Measurements from ENCODE around the gene DHX57. TPM values are rescaled to one million over a fixed set of nuclear protein-coding genes. Genes with fewer than 3 reads are reported as not detected.

The DHX57 gene
- total RNA-seq, 1 donor from 2014 or later, result 36.1 TPM

- DNase-seq (ENCODE audit: low read depth), result no peak
Observed at GRCh38 chr2:38871432-38871831, 4.3 kb downstream of the DHX57 start.

DNA sequence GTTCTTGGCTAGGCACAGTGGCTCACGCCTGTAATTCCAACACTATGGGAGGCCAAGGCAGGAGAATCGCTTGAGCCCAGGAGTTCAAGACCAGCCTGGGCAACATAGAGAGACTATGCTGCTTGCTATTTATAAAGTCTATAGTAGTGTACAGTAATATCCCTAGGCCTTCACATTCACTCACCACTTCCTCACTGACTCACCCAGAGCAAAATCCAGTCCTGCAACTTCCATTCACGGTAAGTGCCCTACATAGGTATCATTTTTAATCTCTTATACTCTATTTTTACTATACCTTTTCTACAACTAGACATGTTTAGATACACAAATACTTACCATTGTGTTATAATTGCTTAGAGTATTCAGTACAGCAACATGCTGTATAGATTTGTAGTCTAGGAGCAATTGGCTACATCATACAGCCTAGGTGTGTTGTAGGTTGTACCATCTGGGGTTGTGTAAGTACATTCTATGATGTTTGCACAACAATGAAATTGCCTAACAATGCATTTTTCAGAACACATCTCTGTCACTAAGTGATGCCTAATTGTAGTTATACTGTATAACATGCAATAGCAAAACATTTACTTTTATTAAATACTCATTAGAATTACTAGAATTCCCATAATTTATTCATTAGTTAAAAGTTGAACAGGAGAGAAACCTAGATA, 8.8 kb downstream of the DHX57 start:
- DNase-seq (ENCODE audit: low read depth), result peak; percentile 17

DNA sequence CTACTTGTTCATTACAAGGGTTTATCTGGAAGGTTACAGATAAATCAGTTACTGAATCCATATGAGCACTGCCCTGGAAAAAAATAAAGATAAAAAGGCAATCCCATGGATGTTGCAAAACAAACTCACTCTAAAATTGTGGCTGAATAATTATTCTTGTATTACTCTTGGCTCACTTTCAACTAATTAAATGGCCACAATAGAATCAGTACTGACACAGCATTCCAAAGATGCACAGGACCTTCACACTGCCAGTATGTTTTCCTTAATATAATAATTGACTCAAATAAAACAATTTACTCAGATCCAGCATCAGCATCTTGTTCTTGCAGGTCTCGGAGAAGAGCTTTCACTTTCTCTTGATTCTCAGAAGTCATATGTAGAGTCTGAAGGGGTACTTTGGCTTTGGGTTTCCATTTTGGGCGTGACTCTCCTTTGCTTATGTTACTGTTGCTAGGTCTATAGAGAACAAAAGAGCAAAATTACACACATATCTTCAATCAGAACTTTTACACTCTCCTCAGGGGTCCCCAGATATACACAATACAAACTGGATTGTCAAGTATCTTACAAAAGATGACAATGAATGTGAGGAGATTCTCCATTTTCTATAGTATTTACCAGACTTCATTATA, 12.6 kb downstream of the DHX57 start:
- DNase-seq (ENCODE audit: low read depth), result peak; percentile 58

DNA sequence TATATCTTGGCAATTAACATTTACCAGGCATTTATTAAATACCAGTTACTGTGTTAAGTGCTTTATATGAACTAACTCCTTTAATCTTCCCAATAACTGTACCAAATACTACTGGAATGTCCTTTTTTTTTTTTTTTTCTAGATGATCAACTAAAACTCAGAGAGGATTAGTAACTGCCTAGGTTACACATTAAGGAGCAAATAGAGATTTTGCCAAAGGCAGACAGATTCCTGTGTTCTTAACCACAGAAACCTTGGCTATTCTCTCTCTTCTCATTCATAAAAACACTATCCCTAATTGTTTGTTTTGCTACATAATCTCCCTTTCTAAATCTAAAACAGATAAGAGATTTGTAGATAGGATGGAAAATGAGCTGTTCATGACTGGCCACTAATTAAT, 13.3 kb downstream of the DHX57 start:
- peak; percentile 68 for DNase-seq (ENCODE audit: low read depth)

GRCh38 chr2:38856165-38856564, 19.6 kb downstream of the DHX57 start:
- peak; percentile 60 for DNase-seq (ENCODE audit: low read depth)

DNA sequence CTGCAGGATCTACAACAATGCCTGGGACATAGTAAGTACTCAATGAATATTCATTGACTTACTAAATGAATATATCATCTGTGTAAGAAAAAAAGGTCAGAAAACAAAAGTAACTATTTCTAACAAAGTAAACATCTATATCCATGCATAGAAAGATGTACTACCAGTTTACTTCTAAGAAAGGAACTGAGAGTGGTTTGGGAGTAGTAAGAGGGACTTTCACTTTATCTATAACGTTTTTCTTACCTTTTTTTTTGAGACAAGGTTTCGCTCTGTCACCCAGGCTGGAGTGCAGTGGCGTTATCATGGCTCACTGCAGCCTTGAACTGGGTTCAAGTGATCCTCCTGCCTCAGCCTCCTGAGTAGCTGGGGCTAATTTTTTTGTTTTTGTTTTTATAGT, 25.7 kb downstream of the DHX57 start:
- no peak for DNase-seq (ENCODE audit: low read depth)

DNA sequence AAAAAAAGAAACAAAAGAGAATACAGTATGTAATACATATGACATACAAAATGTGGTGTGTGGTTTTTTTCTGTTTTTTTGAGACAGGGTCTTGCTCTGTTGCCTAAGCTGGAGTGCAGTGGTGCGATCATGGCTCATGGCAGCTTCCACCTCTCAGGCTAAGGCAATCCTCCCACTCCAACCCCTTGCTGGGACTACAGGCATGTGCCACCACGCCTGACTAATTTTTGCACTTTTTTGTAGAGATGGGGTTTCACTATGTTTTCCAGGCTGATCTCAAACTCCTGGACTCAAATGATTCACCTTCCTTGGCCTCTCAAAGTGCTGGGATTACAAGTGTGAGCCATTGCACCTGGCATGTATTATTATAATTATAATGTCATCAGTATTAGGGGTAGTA, 38.9 kb downstream of the DHX57 start:
- peak; percentile 14 for DNase-seq (ENCODE audit: low read depth)

DNA sequence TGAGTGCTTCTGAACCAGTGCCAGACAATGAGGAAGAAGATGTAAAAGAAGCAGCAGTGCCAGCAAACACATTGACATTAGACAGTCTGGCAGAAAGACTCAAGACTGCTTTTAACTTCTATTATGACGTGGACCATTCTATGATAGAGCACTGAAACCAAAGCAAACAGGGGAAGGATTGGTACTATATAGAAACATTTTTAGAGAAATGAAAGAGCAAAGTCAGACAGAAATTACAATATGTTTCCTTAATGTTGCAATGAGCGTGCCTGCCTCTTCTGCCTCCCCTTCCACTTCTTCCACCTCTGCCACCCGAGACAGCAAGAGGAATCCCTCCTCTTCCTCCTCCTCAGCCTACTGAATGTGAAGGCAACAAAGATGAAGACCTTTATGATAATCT, 39.7 kb downstream of the DHX57 start:
- no peak for DNase-seq (ENCODE audit: low read depth)

GRCh38 chr2:38835015-38835601, 40.6 kb downstream of the DHX57 start:
- DNase-seq (ENCODE audit: low read depth), result peak; percentile 28

GRCh38 chr2:38830526-38831159, 45.1 kb downstream of the DHX57 start:
- no peak for DNase-seq (ENCODE audit: low read depth)

DNA sequence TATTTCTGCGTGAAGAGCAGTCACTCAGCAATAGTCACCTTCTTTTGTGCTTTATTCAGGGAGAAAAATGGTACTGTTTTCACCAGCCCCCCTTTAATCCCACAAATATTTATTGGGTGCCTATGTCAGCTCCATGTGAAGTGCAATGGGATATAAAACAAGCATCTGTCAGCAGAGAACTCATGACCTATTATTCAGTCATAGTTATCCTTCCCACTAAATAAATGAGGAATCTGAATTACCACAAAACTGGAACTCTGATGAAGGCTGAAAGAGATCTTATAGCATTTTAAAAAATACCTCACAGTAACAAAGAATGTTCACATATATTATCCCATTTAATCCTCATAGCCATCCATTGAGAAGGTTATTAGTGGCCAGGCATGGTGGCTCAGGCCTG, 45.8 kb downstream of the DHX57 start:
- no peak for DNase-seq (ENCODE audit: low read depth)

DNA sequence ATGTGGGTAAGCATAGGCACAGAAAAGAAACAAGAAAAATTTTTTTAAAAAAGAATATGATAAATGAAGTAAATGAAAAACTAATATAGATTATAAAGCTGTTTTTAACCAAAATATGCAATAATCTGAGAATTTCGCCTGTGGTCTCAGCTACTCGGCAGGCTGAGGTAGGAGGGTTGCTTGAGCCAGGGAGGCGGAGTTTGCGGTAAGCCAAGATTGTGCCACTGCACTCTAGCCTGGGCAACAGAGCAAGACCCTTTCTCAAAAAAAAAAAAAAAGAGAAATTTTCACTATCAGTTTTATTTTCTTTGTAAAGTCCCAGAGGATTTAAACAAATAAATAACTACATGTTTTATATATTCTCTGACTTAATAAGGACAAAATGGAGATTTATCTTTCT, 47.3 kb downstream of the DHX57 start:
- DNase-seq (ENCODE audit: low read depth), result no peak

DNA sequence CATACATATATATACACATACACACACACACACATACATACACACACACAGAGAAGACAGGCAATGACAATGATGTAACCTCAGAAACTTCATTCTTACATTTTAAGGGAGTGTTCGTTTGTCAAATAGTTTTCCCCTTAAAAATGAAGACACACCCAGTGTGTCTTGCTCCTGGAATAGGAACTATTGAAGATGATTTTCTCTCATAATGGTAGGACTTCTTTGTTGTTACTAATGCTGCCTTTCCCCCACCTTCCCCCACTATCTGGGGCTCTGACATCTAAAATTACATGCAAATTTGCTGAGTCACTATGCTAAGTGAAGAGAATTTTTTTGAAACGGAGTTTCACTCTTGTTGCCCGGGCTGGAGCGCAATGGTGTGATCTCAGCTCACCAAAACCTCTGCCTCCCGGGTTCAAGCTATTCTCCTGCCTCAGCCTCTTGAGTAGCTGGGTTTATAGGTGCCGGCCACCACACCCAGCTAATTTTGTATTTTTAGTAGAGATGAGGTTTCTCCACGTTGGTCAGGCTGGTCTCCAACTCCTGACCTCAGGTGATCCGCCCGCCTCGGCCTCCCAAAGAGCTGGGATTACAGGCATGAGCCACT, 48.1 kb downstream of the DHX57 start:
- peak; percentile 46 for DNase-seq (ENCODE audit: low read depth)

- DNase-seq (ENCODE audit: low read depth), result no peak
Observed at GRCh38 chr2:38825956-38826355, 49.8 kb downstream of the DHX57 start.

DNA sequence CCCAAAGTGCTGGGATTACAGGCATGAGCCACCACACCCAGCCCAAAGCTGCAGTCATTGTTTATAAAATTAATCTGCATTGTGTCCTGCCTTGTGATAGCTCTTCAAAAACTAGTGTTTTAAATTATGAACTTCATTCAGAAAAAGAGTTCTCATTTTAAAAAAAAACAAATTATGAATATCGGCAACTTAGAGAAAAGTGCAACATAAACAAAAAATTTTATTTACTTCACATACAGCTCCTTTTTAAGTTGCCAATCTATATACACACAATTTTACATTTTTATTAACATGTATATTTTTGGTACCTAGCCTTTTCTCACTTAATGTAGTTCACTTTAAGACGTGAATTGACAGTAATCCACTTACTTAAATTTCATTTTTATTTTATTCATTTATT, 50.8 kb downstream of the DHX57 start:
- no peak for DNase-seq (ENCODE audit: low read depth)

GRCh38 chr2:38823386-38823785, 52.3 kb downstream of the DHX57 start:
- no peak for DNase-seq (ENCODE audit: low read depth)

- no peak for DNase-seq (ENCODE audit: low read depth)
Observed at GRCh38 chr2:38818565-38818964, 57.2 kb downstream of the DHX57 start.

GRCh38 chr2:38815936-38816335, 59.8 kb downstream of the DHX57 start:
- no peak for DNase-seq (ENCODE audit: low read depth)

- no peak for DNase-seq (ENCODE audit: low read depth)
Observed at GRCh38 chr2:38810488-38810887, 65.2 kb downstream of the DHX57 start.

- no peak for DNase-seq (ENCODE audit: low read depth)
Observed at GRCh38 chr2:38808677-38809076, 67.1 kb downstream of the DHX57 start.

GRCh38 chr2:38806733-38807059, 69.0 kb downstream of the DHX57 start:
- no peak for DNase-seq (ENCODE audit: low read depth)

GRCh38 chr2:38806015-38806732, 69.6 kb downstream of the DHX57 start:
- no peak for DNase-seq (ENCODE audit: low read depth)

Data from renal cortical epithelial cell (primary cell).